H9 (cell line): ENCODE data around the gene ZC3H18. TPM values are rescaled to one million over a fixed set of nuclear protein-coding genes. Genes with fewer than 3 reads are reported as not detected.

Source experiments
- DNase-seq: peaks from one replicate; pipeline ENCODE4 v3.0.0-alpha.2; 2017
- H2AFZ ChIP-seq: one replicate; pipeline ENCODE4 v1.6.1; 2013; ENCODE audit warnings: mild to moderate bottlenecking, low read length, control low read depth, moderate library complexity
- H2AK5ac ChIP-seq: 2 replicates; pipeline ENCODE4 v1.6.1; 2013; ENCODE audit warnings: low read length, control low read depth, mixed read lengths; ENCODE audit not compliant: insufficient read length
- H2BK120ac ChIP-seq: one replicate; pipeline ENCODE4 v1.6.1; 2013; ENCODE audit warnings: low read depth, mild to moderate bottlenecking, low read length, control low read depth, inconsistent platforms; ENCODE audit not compliant: poor library complexity, severe bottlenecking
- H2BK12ac ChIP-seq: 2 replicates; pipeline ENCODE4 v1.6.1; 2013; ENCODE audit warnings: low read length, control low read depth, mixed read lengths, low read depth; ENCODE audit not compliant: insufficient read length
- H2BK15ac ChIP-seq: 2 replicates; pipeline ENCODE4 v1.6.1; 2013; ENCODE audit warnings: low read depth, low read length, control low read depth
- H2BK20ac ChIP-seq: one replicate; pipeline ENCODE4 v1.6.1; 2013; ENCODE audit warnings: low read depth, mild to moderate bottlenecking, low read length, control low read depth, inconsistent platforms; ENCODE audit not compliant: poor library complexity, severe bottlenecking
- H2BK5ac ChIP-seq: 2 replicates; pipeline ENCODE4 v1.6.1; 2013; ENCODE audit warnings: low read length, control low read depth, mixed read lengths; ENCODE audit not compliant: insufficient read length
- H3K14ac ChIP-seq: 2 replicates; pipeline ENCODE4 v1.6.1; 2013; ENCODE audit warnings: low read length, control low read depth; ENCODE audit not compliant: insufficient read depth
- H3K18ac ChIP-seq: 2 replicates; pipeline ENCODE4 v1.6.1; 2013; ENCODE audit warnings: low read depth, mild to moderate bottlenecking, mixed read lengths, low read length, control low read depth; ENCODE audit not compliant: insufficient read length
- H3K23ac ChIP-seq: 2 replicates; pipeline ENCODE4 v1.6.1; 2013; ENCODE audit warnings: low read length, control low read depth, mixed read lengths, low read depth; ENCODE audit not compliant: insufficient read length
- H3K23me2 ChIP-seq: 2 replicates; pipeline ENCODE4 v1.6.1; 2013; ENCODE audit warnings: low read depth, mild to moderate bottlenecking, mixed read lengths, low read length, control low read depth; ENCODE audit not compliant: insufficient read length, poor library complexity, severe bottlenecking
- H3K27ac ChIP-seq: 2 replicates; pipeline ENCODE4 v1.5.1; 2013; ENCODE audit warnings: low read length, control low read depth, mixed read lengths, low read depth; ENCODE audit not compliant: insufficient read length
- H3K27me3 ChIP-seq: 2 replicates; pipeline ENCODE4 v1.6.1; 2013; ENCODE audit warnings: low read length, control low read depth, inconsistent platforms; ENCODE audit not compliant: insufficient read depth
- H3K4ac ChIP-seq: 2 replicates; pipeline ENCODE4 v1.6.1; 2013; ENCODE audit warnings: low read depth, mild to moderate bottlenecking, control low read depth, inconsistent platforms, low read length, moderate library complexity
- H3K4me1 ChIP-seq: 2 replicates; pipeline ENCODE4 v1.6.1; 2013; ENCODE audit warnings: low read length, control low read depth, inconsistent platforms; ENCODE audit not compliant: insufficient read depth
- H3K4me2 ChIP-seq: 2 replicates; pipeline ENCODE4 v1.6.1; 2013; ENCODE audit warnings: low read length, control low read depth, mixed read lengths; ENCODE audit not compliant: insufficient read length, insufficient read depth
- H3K56ac ChIP-seq: 2 replicates; pipeline ENCODE4 v1.6.1; 2013; ENCODE audit warnings: low read depth, mild to moderate bottlenecking, mixed read lengths, low read length, control low read depth; ENCODE audit not compliant: insufficient read length
- H3K79me1 ChIP-seq: 2 replicates; pipeline ENCODE4 v1.6.1; 2013; ENCODE audit warnings: low read depth, mild to moderate bottlenecking, moderate library complexity, low read length, control low read depth, inconsistent platforms; ENCODE audit not compliant: insufficient read depth, poor library complexity, severe bottlenecking
- H3K79me2 ChIP-seq: 2 replicates; pipeline ENCODE4 v1.6.1; 2013; ENCODE audit warnings: low read length, control low read depth, inconsistent platforms; ENCODE audit not compliant: insufficient read depth
- H3K9ac ChIP-seq: 2 replicates; pipeline ENCODE4 v1.6.1; 2013; ENCODE audit warnings: low read length, control low read depth, mixed read lengths; ENCODE audit not compliant: insufficient read length; ENCODE audit errors: extremely low read depth
- H3K9me3 ChIP-seq: one replicate; pipeline ENCODE4 v1.6.1; 2013; ENCODE audit warnings: low read depth, low read length, inconsistent platforms; ENCODE audit not compliant: control insufficient read depth
- H3T11ph ChIP-seq: one replicate; pipeline ENCODE4 v1.6.1; 2013; ENCODE audit warnings: mild to moderate bottlenecking, low read length, control low read depth, inconsistent platforms
- H4K20me1 ChIP-seq: one replicate; pipeline ENCODE4 v1.6.1; 2013; ENCODE audit not compliant: control insufficient read depth, insufficient read length, insufficient read depth
- H4K5ac ChIP-seq: 2 replicates; pipeline ENCODE4 v1.6.1; 2013; ENCODE audit warnings: low read depth, mild to moderate bottlenecking, mixed read lengths, low read length, control low read depth; ENCODE audit not compliant: insufficient read length
- H4K8ac ChIP-seq: replicated peaks from 2 replicates; pipeline ENCODE4 v1.6.1; 2013; ENCODE audit warnings: low read length, control low read depth, mixed read lengths, low read depth; ENCODE audit not compliant: insufficient read length
- H4K91ac ChIP-seq: 2 replicates; pipeline ENCODE4 v1.6.1; 2013; ENCODE audit warnings: low read depth, mild to moderate bottlenecking, moderate library complexity, mixed read lengths, low read length, control low read depth; ENCODE audit not compliant: insufficient read length
- H3K27ac Mint-ChIP-seq, 3 experiments: 2 replicates in 2 of 3; 3 replicates in 1 of 3; pipeline ENCODE4 v1.8.0; 2020 to 2021; ENCODE audit warnings: mixed read lengths in 3 of 3, mild to moderate bottlenecking in 1 of 3, moderate library complexity in 1 of 3
- H3K27me3 Mint-ChIP-seq: 2 replicates; pipeline ENCODE4 v1.8.0; 2021; ENCODE audit warnings: low read depth, mild to moderate bottlenecking, moderate library complexity, mixed read lengths
- H3K36me3 Mint-ChIP-seq, 3 experiments: 2 replicates in 2 of 3; 3 replicates in 1 of 3; pipeline ENCODE4 v1.8.0; 2020 to 2021; ENCODE audit warnings: low read depth in 3 of 3, mixed read lengths in 3 of 3; ENCODE audit not compliant: insufficient read depth in 1 of 3
- H3K4me1 Mint-ChIP-seq, 2 experiments: 2 replicates each; pipeline ENCODE4 v1.8.0; 2020; ENCODE audit warnings: mixed read lengths in 2 of 2
- H3K4me3 Mint-ChIP-seq, 2 experiments: 2 replicates in 1 of 2; 3 replicates in 1 of 2; pipeline ENCODE4 v1.8.0; 2020 to 2021; ENCODE audit warnings: mild to moderate bottlenecking in 2 of 2, mixed read lengths in 2 of 2, moderate library complexity in 1 of 2
- H3K9me3 Mint-ChIP-seq, 2 experiments: 2 replicates in 1 of 2; 3 replicates in 1 of 2; pipeline ENCODE4 v1.8.0; 2020; ENCODE audit warnings: mild to moderate bottlenecking in 2 of 2, mixed read lengths in 2 of 2, moderate library complexity in 1 of 2
- WGBS: extraction: QIAGEN DNeasy Blood & Tissue Kit; methylation state at CpG from one replicate; pipeline ENCODE4 v1.1.7; 2013; ENCODE audit warnings: missing lambda C conversion rate, low lambda C conversion rate, mixed read lengths; ENCODE audit not compliant: insufficient read length; ENCODE audit errors: extremely low coverage; 5-methylcytosine and 5-hydroxymethylcytosine counted together
- total RNA-seq: library from RNA; stranded (reverse); gene quantifications from 2 replicates; pipeline ENCODE4 v1.2.1, GENCODE V29; 2021
- TF ChIP-seq, protein P1 (sequence below): fragments of 200-600 bp; sonication (generic); conservative IDR thresholded peaks from 3 replicates; pipeline ENCODE4 v1.8.0; 2021; ENCODE audit warnings: antibody characterized with exemption, mild to moderate bottlenecking

Gene ZC3H18
- total RNA-seq, 1 experiment from 2014 or later, result 69.7 TPM

DNA sequence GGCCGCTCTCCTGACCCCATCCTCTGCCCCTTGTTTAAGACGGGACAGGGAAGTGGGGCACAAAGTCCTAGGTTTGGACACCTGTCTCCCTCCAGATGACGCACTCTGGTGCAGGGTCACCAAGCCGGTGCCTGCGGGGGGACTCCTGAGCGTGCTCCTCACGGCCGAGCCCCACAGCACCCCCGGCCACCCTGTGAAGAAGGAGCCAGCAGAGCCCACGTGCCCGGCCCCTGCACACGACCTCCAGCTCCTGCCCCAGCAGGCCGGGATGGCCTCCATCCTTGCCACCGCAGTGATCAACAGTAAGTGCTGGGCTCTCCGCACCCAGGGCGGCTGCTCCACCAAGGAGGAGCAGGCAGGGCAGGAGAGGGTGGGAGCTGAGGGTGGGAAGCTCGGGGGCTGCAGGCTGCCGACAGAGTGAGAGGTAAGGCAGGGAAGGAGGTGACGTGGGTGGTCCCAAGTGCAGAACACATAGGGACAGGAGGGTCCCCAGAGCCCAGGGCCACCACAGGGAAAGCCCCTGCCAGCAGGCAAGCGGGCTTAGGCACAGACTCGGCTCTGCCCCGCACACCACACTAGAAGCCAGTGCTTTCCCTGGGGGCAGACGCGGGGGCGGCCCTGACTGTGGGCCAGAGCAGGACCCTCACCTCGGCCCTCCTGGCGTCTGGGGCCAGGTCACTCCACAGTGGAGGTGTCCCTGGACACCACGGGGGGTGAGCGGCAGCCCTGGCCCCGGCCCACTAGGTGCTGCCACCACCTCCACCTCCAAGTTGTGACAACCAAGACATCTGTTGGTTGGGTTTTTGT is 42.1 kb upstream of the ZC3H18 start:
- peak overlapping the region in 1 of 3 experiments; percentile 82; a peak in 1 of 7 replicates for H3K27ac Mint-ChIP-seq
- H2BK120ac ChIP-seq, result no peak overlapping the region

More for the DNA sequence above, 42.1 kb upstream of the ZC3H18 start:
- no peak overlapping the region for H3T11ph ChIP-seq
- H3K23ac ChIP-seq, result no peak overlapping the region
- H3K4me2 ChIP-seq, result no peak overlapping the region
- H2AFZ ChIP-seq, result no peak overlapping the region
- H3K4ac ChIP-seq, result no peak overlapping the region
- no peak overlapping the region for H4K8ac ChIP-seq
- H2BK15ac ChIP-seq, result no peak overlapping the region
- Mint-ChIP-seq H3K9me3 (no peaks in the 10 kb centered on the region), H3K4me1 (peaks cover 0 to 4% of the 10 kb centered on the region in 2 experiments; a peak in 1 of 4 replicates), H3K4me3 (no peak overlapping the region), H3K36me3 (peaks cover 0 to 16% (median 8%) of the 10 kb centered on the region in 3 experiments; a peak in 3 of 7 replicates), H3K27me3 (peaks cover 2% of the 10 kb centered on the region; the same call in 1 of the 2 replicates)
- no peak overlapping the region for H4K5ac ChIP-seq
- no peaks in the 10 kb centered on the region for H3K79me1 ChIP-seq
- no peaks in the 10 kb centered on the region for H3K9me3 ChIP-seq
- DNase-seq, result no peak
- H2BK20ac ChIP-seq, result no peak overlapping the region
- no peaks in the 10 kb centered on the region for H3K79me2 ChIP-seq
- WGBS, result no CpG with 5 or more reads among the region's 30 CpGs
- no peaks in the 10 kb centered on the region for H3K4me1 ChIP-seq
- no peak overlapping the region for H3K18ac ChIP-seq
- H3K56ac ChIP-seq, result no peak overlapping the region
- H2BK12ac ChIP-seq, result no peak overlapping the region
- H3K9ac ChIP-seq, result no peak overlapping the region
- TF ChIP-seq, protein P1, sequence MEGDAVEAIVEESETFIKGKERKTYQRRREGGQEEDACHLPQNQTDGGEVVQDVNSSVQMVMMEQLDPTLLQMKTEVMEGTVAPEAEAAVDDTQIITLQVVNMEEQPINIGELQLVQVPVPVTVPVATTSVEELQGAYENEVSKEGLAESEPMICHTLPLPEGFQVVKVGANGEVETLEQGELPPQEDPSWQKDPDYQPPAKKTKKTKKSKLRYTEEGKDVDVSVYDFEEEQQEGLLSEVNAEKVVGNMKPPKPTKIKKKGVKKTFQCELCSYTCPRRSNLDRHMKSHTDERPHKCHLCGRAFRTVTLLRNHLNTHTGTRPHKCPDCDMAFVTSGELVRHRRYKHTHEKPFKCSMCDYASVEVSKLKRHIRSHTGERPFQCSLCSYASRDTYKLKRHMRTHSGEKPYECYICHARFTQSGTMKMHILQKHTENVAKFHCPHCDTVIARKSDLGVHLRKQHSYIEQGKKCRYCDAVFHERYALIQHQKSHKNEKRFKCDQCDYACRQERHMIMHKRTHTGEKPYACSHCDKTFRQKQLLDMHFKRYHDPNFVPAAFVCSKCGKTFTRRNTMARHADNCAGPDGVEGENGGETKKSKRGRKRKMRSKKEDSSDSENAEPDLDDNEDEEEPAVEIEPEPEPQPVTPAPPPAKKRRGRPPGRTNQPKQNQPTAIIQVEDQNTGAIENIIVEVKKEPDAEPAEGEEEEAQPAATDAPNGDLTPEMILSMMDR, result no peak
- H4K20me1 ChIP-seq, result no peaks in the 10 kb centered on the region
- no peak overlapping the region for H2BK5ac ChIP-seq
- no peak overlapping the region for H4K91ac ChIP-seq
- H3K27ac ChIP-seq, result no peak overlapping the region
- no peak overlapping the region for H3K14ac ChIP-seq
- peaks cover 3% of the 10 kb centered on the region for H3K23me2 ChIP-seq
- H2AK5ac ChIP-seq, result no peak overlapping the region
- H3K27me3 ChIP-seq, result no peaks in the 10 kb centered on the region
